ENCODE results near the gene CNTRL. TPM values are rescaled to one million over a fixed set of nuclear protein-coding genes. Genes with fewer than 3 reads are reported as not detected.
A peak's percentile ranks its signal among the peaks of the same experiment; 100 is the strongest.

Gene CNTRL
- total RNA-seq, 4 donors from 2014 or later = 9.9 to 23.0 (median 15.4) TPM

- intact Hi-C loops (cut with DNase I) = no loop called here
- WGBS, 2 donors = 51 to 82% methylated on average over 2 of the region's 2 CpGs
Measured at GRCh38 chr9:121156263-121156731, 81.5 kb downstream of the CNTRL start.

GRCh38 chr9:121157939-121158338 lies 83.2 kb downstream of the CNTRL start:
- Histone ChIP-seq H3K36me3 (peaks cover 12 to 17% of the 10 kb centered on the region in 2 donors), H3K4me3 (replicated peaks in 1 of 3) (no peak overlapping the region), H3K27me3 (no peaks in the 10 kb centered on the region), H3K4me1 (no peaks in the 10 kb centered on the region), H3K9me3 (no peaks in the 10 kb centered on the region), H3K27ac (no peak overlapping the region)
- TF ChIP-seq CTCF (IDR thresholded peaks at IDR 0.05) (no peak), POLR2A (IDR thresholded peaks at IDR 0.05) (no peak)
- 90 to 95% methylated on average over 4 of the region's 4 CpGs for WGBS, 2 donors
- intact Hi-C loops (cut with DNase I) = no loop called here
- DNase-seq = no peak

More at GRCh38 chr9:121156263-121156731, 81.5 kb downstream of the CNTRL start:
- no peaks in the 10 kb centered on the region for H3K27me3 ChIP-seq
- no peak for DNase-seq
- no peaks in the 10 kb centered on the region for H3K9me3 ChIP-seq
- H3K4me3 ChIP-seq (replicated peaks in 1 of 3) = no peak overlapping the region
- TF ChIP-seq CTCF (IDR thresholded peaks at IDR 0.05) (no peak), POLR2A (IDR thresholded peaks at IDR 0.05) (no peak)
- H3K27ac ChIP-seq = peak overlapping the region in 1 of 3 donors; percentile 6
- H3K4me1 ChIP-seq = no peaks in the 10 kb centered on the region
- peaks cover 12 to 21% of the 10 kb centered on the region in 2 donors for H3K36me3 ChIP-seq

- DNase-seq = no peak
- Histone ChIP-seq H3K9me3 (no peaks in the 10 kb centered on the region), H3K4me3 (replicated peaks in 1 of 3) (no peak overlapping the region), H3K27me3 (no peaks in the 10 kb centered on the region), H3K36me3 (peaks cover 12 to 17% of the 10 kb centered on the region in 2 donors), H3K27ac (no peak overlapping the region), H3K4me1 (no peaks in the 10 kb centered on the region)
- 76 to 90% methylated on average over 1 of the region's 1 CpG for WGBS, 2 donors
- TF ChIP-seq POLR2A (IDR thresholded peaks at IDR 0.05) (no peak), CTCF (IDR thresholded peaks at IDR 0.05) (no peak)
- intact Hi-C loops (cut with DNase I) = no loop called here
Measured at GRCh38 chr9:121160025-121160424, 85.3 kb downstream of the CNTRL start.

GRCh38 chr9:121168052-121168451 lies 93.3 kb downstream of the CNTRL start:
- 44 to 46% methylated on average over 2 of the region's 2 CpGs for WGBS, 2 donors
- intact Hi-C loops (cut with DNase I) = no loop called here
- peaks cover 0 to 7% of the 10 kb centered on the region in 2 donors for H3K36me3 ChIP-seq

More at GRCh38 chr9:121168052-121168451, 93.3 kb downstream of the CNTRL start:
- peaks cover 12 to 20% of the 10 kb centered on the region in 2 donors for H3K4me1 ChIP-seq
- no peak overlapping the region for H3K4me3 ChIP-seq (replicated peaks in 1 of 3)
- H3K27me3 ChIP-seq = no peaks in the 10 kb centered on the region
- H3K27ac ChIP-seq = peak overlapping the region in 1 of 3 donors; percentile 21
- TF ChIP-seq CTCF (IDR thresholded peaks at IDR 0.05) (no peak), POLR2A (IDR thresholded peaks at IDR 0.05) (no peak)
- H3K9me3 ChIP-seq = no peaks in the 10 kb centered on the region
- DNase-seq = peak; percentile 36 to 39

Measured in thyroid gland (tissue), 4 donors.